Stimulated activated CD4-positive, alpha-beta T cell treated with anti-CD3 and anti-CD28 coated beads, Interleukin-2, amount 100 ng/mL, for 48 hours (primary cell): ENCODE data around the gene BEST3.
"Not testable (repeated sequence)": the region's sequence is repeated elsewhere in the genome, so short reads cannot be mapped to it uniquely, and the experiment has no call there.

Source experiments
- DNase-seq, 2 donors: peaks; one replicate each; pipeline ENCODE4 v3.0.0-alpha.2; 2020

Gene BEST3

GRCh38 chr12:69645031-69645430 lies 54.1 kb downstream of the BEST3 start:
- no peak for DNase-seq

DNA sequence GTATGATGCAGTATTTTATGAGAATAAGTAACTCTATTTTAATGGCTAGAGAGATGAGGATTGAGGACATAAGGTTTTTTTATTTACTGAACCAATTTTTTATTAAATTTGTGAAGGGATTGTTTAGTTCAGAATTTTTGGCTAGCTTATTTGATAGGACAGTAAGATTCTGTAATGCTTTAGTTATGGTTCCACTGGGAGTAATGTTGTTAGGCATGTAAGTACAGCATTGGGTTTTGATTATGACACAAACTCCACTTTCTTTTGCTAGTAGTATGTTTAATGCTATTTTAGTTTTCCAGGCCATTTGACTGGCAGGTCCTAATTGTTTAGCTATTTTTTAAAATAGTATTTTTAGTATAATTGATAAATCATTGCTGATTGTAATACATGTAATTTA lies 54.6 kb downstream of the BEST3 start:
- no peak for DNase-seq

DNA sequence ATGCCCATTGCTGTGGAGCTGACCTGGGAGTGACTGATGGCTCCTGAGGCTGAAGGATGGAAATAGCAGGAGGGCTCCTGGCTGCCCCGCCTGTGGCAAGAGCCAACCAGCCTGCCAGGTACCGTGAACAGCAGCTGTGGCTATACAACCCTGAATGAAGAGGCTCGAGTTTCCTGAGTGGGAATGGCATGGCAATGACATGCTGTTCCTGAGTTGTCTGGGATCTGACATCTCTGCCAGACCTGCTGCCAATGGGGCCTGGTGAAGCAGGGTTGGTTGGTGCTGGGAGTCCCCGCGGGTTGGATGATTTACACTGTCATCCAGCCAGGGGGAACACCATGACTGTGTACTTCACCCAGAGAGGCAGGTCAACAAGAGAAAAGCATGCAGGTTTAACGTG lies 56.6 kb downstream of the BEST3 start:
- DNase-seq, result no peak

DNA sequence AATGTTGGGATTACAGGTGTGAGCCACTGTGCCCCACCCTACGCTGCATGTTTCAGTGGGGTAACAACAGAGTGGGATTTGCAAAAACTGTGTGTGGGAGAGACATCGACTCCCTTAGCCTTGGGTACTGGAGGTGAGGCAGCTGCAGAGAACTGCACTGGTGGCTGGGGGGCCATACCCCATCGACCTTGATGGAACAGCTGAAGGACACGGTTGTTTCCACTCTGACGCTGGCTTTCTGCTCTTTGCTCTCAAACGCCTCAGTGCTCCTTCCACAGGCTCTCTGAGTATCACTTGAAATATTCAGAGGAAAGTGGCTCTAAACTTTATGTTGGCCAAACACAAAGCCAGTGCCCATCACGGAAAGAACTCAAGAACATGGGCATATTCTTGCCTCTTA lies 57.6 kb downstream of the BEST3 start:
- DNase-seq, result no peak

- peak; percentile 61 to 65 for DNase-seq
These were observed 59.6 kb downstream of the BEST3 start for GRCh38 chr12:69639400-69640016.

GRCh38 chr12:69633061-69633460 lies 66.0 kb downstream of the BEST3 start:
- DNase-seq, result no peak

DNA sequence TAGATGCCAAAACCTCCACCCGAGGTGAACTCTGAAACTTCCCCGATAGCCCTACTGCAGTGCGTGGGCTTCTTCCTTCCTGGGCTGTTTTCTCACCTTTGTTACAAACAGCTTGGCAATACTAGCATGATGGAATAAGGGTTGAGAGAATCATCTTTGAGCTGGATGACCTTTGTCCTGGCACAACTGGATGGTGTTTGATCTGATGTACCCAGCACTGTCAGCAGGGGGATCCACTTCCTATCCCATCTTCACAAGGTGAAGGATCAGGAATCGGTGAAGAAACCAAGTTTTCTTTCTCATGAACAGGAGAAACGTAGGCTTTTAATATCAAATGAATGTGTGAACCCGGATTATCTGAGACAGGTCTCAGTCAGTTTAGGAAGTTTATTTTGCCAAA lies 68.9 kb downstream of the BEST3 start:
- DNase-seq, result no peak

- no peak for DNase-seq
These were observed 71.6 kb downstream of the BEST3 start for GRCh38 chr12:69627501-69627900.

DNA sequence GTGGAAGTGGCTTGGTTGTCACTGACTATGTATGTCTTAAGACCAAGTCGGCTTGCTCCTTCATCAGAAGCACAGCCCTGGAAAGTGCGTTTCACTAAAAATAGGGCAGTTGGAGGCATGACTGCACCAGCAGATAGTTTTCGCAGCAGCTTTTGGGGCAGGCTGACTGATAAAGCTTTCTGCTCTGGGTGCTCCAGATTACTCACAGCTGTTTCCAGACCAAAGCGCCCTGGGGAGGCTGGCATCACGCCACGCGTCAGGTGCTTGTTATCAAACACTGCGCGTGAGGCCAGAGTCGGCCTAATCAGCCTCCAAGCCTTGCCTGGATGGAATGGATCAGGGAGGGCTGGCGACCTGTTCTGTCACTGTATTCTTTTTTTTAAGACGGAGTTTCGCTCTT lies 75.1 kb downstream of the BEST3 start:
- DNase-seq, result no peak

GRCh38 chr12:69621551-69621950 lies 77.6 kb downstream of the BEST3 start:
- no peak for DNase-seq

GRCh38 chr12:69620921-69621320 lies 78.2 kb downstream of the BEST3 start:
- DNase-seq, result no peak

GRCh38 chr12:69620077-69620476 lies 79.0 kb downstream of the BEST3 start:
- no peak for DNase-seq

DNA sequence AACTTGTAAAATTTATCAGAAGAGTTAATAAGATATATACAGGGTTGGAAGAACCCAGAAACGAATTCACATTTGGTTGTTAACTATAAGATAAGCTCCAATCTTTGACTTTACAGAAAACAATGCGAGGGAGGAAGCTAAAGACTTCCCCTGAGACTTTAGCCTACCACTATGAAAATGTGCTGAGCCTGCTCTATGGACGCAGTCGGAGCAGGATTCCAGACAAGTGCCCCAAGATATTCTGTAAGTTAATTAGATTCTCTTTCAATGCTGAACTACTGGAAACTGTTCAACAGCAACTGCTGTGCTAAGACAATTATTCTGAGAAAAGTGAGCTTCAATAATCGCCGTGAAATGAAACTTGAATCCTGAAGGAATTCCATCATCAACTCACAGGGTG lies 80.1 kb downstream of the BEST3 start:
- no peak for DNase-seq

DNA sequence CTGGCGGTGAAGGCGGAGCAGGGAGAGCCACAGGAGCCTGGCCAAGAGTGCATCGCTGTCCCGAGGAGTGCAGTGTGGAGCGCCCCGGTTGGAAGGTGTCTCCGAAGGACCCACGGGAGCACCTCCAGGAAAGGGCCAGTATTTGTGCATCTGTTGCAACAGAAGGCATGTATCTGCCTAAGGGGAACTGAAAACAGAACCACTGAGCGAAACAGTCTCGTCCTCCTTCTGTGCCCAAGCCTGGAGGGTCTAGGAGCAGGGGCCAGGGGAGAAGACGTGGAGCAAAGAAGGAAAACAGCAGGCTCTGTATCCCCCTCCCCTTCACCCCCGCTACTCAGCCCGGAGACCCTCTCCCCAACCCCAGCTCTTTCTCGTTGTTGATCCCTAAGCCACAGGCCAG lies 83.1 kb downstream of the BEST3 start:
- no peak for DNase-seq

DNA sequence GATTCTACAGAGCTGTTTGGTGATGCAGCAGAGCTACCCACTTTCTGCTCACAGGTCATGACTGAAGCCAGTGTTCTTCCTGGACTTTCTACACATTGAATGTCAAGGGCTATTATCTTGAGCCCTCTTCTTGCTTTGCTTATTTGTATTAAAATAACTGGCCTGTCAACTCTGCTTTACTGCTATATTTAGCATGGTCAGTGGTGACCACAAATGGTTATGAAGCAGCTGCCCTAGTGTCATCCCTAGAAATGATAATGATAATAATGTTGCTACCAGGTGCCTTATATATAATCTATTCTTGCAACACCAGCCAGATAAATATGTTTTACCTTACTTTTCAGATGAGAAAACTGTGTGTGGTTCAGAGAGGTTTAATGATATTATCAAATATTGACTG lies 85.8 kb downstream of the BEST3 start:
- DNase-seq, result no peak

DNA sequence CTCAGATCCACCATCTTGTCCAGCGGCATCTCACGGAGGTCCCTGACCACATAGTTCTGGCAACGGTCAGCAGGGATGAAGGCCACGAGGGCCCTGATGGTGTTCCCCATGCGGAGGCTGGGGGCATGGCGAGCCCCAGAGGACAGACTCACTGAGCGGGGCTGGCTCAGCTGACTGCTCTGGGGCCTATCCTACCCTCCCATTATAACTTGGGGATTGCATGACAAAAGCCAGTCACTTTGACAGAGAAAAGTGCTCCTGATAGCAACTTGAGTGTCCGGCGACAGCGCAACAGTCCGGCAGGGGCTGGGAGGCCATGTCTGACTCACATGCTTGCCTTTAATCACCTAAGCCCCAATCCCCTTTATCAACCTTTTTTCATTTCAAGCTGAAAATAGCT lies 88.4 kb downstream of the BEST3 start, which contains the start of gene LRRC10:
TSS of gene LRRC10 (minus strand) at position 179 of the 400 bp plus-strand sequence. CDS start at position 110, 69 bp downstream.
- no peak for DNase-seq

DNA sequence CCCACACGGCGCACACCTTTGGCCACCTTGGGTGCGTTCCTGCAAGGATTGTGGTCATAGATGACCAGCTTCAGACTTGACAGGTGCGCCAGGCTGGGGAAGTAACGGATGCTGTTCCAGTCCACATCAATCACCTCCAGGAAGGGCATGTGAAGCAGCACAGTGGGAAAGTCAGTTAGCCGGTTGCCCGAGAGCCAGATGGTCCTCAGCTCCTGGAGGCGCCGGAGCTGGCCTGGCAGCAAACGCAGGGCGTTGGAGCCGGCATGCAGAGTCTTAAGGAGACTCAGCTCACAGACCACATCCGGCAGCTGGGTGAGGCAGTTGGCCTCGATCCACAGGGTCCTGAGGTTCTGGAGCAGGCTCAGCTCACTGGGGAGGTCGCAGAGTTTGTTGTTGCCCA lies 89.0 kb downstream of the BEST3 start:
- DNase-seq, result no peak

DNA sequence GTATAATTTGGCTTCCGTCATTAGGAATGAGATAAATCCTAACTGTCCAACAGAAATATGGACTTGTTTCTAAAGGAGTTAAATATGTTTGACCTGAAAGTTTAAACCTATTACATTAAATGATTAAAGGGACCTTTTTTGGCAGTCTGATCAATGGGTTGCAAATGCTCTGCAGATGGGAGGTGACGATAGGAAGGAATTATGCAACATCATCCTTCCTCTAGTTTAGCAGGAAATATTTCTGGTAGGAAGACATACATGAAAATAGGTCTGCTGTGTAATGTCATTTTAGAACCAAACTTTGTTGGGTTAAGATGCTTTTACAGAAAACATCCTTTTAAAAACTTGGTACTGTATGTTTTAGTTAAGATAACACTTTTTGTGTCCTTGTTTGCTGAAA lies 91.0 kb downstream of the BEST3 start:
- DNase-seq, result no peak

DNA sequence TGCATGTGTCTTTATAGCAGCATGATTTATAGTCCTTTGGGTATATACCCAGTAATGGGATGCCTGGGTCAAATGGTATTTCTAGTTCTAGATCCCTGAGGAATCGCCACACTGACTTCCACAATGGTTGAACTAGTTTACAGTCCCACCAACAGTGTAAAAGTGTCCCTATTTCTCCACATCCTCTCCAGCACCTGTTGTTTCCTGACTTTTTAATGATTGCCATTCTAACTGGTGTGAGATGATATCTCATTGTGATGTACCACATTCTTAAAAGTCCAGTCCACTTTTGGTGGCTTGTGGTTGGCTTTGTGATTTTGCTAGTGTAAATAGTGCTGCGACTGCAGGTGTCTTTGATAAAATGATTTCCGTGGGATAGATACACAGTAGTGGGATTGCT lies 94.8 kb downstream of the BEST3 start:
- not testable (repeated sequence) for DNase-seq
